OCI-LY3 (cell line): ENCODE results near the gene CCDC78.

Experiments used
- H2AFZ ChIP-seq: fragments of 200-600, 300-600 bp; shearing (Covaris generic); 2 replicates; pipeline ENCODE4 v1.6.0; 2014; ENCODE audit warnings: antibody characterized with exemption, low read depth, low read length
- H3K27ac ChIP-seq: fragments of 200-600, 300-600 bp; sonication (generic); 2 replicates; pipeline ENCODE4 v1.5.1; 2014; ENCODE audit warnings: mild to moderate bottlenecking, low read length, moderate library complexity, mixed read lengths
- H3K27me3 ChIP-seq: fragments of 200-600, 300-600 bp; sonication (generic); 2 replicates; pipeline ENCODE4 v1.6.1; 2014; ENCODE audit warnings: low read depth, low read length, mixed read lengths
- H3K36me3 ChIP-seq: fragments of 200-600, 300-600 bp; sonication (generic); replicated peaks from 2 replicates; pipeline ENCODE3; 2014; ENCODE audit warnings: low read depth, low read length, mixed read lengths
- H3K4me1 ChIP-seq: fragments of 300-600, 200-600 bp; sonication (generic); 2 replicates; pipeline ENCODE4 v1.6.1; 2014; ENCODE audit warnings: low read length, mixed read lengths
- H3K4me2 ChIP-seq: fragments of 200-600, 300-600 bp; sonication (generic); 2 replicates; pipeline ENCODE4 v1.6.1; 2014; ENCODE audit warnings: low read length, mixed read lengths
- H3K4me3 ChIP-seq: fragments of 300-600, 200-600 bp; sonication (generic); 2 replicates; pipeline ENCODE4 v1.5.1; 2014; ENCODE audit warnings: antibody characterized with exemption, mild to moderate bottlenecking, low read length, moderate library complexity
- H3K79me2 ChIP-seq: fragments of 300-600, 200-600 bp; shearing (Covaris generic); 2 replicates; pipeline ENCODE4 v1.6.1; 2014; ENCODE audit warnings: mild to moderate bottlenecking, low read length, mixed read lengths
- H3K9ac ChIP-seq: fragments of 300-600, 200-600 bp; shearing (Covaris generic); 2 replicates; pipeline ENCODE4 v1.6.0; 2014; ENCODE audit warnings: mild to moderate bottlenecking, low read length, moderate library complexity
- H3K9me3 ChIP-seq: fragments of 200-600, 300-600 bp; shearing (Covaris generic); 2 replicates; pipeline ENCODE4 v1.6.1; 2014; ENCODE audit warnings: low read length, mixed read lengths; ENCODE audit not compliant: insufficient read depth
- H4K20me1 ChIP-seq: fragments of 200-600, 300-600 bp; sonication (generic); 2 replicates; pipeline ENCODE4 v1.6.1; 2016; ENCODE audit warnings: low read length, mixed read lengths; ENCODE audit not compliant: insufficient read depth
- EZH2phosphoT487 ChIP-seq: fragments of 200-600 bp; shearing (Covaris generic); IDR thresholded peaks from 2 replicates; pipeline ENCODE4 v1.6.1; 2018; ENCODE audit warnings: antibody characterized with exemption, mixed run types, low read depth
- TF ChIP-seq, protein P1 (sequence below): fragments of 200-600, 300-600 bp; sonication (generic); IDR thresholded peaks from 2 replicates; pipeline ENCODE4 v1.5.1; 2014; ENCODE audit warnings: antibody characterized with exemption, low read length, low read depth

The CCDC78 gene

DNA sequence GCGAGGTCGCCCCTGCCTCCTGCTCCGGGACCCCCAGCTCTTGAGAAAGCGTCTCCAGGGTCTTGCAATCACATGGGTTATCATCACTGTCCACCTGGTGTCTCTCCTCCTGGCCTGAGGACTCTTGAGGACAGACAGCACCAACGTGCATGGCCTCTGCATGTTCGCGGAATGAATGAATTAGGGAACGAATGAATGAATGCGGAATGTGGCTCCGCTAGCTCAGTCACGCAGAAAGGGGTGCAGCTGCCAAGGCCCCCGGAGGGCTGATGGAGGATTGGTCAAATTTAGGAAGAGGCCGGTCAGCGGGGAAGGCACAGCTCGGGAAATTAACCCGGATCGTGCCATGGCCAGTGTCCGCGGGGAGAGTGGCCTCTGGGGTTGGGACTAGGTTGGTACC is 23.9 kb downstream of the CCDC78 start:
- TF ChIP-seq, protein P1, sequence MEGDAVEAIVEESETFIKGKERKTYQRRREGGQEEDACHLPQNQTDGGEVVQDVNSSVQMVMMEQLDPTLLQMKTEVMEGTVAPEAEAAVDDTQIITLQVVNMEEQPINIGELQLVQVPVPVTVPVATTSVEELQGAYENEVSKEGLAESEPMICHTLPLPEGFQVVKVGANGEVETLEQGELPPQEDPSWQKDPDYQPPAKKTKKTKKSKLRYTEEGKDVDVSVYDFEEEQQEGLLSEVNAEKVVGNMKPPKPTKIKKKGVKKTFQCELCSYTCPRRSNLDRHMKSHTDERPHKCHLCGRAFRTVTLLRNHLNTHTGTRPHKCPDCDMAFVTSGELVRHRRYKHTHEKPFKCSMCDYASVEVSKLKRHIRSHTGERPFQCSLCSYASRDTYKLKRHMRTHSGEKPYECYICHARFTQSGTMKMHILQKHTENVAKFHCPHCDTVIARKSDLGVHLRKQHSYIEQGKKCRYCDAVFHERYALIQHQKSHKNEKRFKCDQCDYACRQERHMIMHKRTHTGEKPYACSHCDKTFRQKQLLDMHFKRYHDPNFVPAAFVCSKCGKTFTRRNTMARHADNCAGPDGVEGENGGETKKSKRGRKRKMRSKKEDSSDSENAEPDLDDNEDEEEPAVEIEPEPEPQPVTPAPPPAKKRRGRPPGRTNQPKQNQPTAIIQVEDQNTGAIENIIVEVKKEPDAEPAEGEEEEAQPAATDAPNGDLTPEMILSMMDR = no peak
- TF ChIP-seq EZH2phosphoT487 = no peak
- Histone ChIP-seq H3K4me1 (no peaks in the 10 kb centered on the region), H3K79me2 (no peaks in the 10 kb centered on the region), H2AFZ (no peak overlapping the region), H3K4me3 (no peak overlapping the region), H3K4me2 (no peak overlapping the region), H3K27me3 (no peaks in the 10 kb centered on the region), H3K36me3 (no peaks in the 10 kb centered on the region), H3K9me3 (no peaks in the 10 kb centered on the region), H3K9ac (no peak overlapping the region), H4K20me1 (no peaks in the 10 kb centered on the region), H3K27ac (no peak overlapping the region)

DNA sequence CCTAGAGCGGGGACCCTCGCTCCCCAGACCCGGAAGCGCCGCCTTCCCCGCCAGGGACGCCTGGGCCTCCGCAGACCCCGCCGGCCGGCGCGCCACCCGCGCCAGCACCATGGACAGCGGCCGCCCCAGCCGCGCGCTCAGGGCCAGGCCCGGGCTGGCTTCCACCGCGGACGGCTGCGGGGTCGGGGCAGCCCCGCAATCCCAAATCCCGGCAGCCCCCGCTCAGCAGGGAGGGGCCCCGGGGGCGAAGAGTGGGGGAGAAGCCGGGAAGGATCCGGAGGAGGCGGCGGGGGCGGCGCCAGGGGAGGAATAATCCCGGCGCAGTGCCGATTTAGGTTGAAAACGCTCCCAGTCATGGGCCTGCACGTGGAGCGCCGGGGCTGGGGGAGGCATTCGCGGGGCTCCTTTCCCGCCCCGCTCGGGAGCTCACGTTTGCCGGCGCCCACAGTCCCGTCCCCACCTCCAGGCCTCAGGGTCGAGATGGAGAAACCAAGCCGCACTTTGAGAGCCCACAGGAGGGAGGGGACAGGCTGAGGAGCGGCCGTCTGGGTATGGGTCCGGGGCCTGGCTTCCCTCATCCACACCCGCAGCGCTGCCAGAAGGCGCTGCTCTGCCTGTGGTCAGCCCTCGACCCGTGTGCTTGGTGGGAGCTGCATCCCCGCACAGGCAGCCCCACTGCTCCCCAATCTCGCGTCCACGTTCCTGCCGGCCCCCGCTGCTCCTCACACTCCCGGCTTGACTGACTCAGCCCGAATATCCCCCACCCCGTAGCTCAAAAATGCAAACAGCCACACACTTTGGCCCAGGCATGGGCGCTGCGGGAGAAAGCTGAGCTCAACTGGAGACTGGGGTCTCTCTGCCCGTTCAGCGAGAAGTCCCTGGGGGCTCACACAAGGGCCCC is 25.3 kb downstream of the CCDC78 start:
- no peak overlapping the region for H3K9ac ChIP-seq
- no peak overlapping the region for H3K4me2 ChIP-seq

DNA sequence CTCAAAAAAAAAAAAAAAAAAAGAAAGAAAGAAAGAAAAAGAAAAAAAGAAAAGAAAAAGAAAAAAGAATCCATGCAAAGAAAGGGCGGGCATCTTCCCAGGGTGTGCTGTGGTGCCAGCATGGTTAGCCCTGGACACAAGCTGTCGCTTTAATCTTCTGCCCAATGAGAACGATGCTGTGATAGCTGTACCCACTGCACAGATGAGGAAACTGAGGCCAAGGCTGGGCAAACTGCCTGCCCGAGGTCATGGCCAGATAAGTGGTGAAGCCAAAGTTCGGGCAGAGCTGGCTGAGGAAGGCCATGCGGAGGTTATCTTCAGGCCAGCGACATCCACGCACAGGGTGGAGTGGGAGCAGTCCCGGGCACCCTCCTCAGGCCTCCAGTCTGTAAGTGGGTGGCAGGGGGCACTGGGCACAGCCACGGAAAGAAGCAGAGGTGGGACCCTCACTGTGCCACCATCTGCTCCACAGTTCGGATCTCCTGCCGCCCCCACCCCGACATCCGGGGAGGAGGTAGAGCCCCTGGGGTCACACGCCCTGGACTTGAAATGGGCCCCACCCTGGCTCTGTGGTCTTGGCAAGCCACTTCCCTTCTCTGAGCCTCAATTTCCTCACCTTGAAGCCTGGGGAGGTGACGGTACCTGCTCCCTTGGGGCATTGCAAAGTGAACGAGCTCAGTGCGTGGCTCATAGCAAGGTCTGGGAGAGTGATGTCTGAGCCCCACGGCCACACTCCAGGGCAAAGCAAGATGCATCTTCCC is 27.2 kb downstream of the CCDC78 start:
- Histone ChIP-seq H3K4me3 (no peak overlapping the region), H3K36me3 (no peaks in the 10 kb centered on the region), H3K27ac (no peak overlapping the region), H3K9me3 (no peaks in the 10 kb centered on the region), H3K79me2 (no peaks in the 10 kb centered on the region), H2AFZ (no peak overlapping the region), H3K27me3 (no peaks in the 10 kb centered on the region), H3K4me1 (no peaks in the 10 kb centered on the region), H4K20me1 (no peaks in the 10 kb centered on the region), H3K4me2 (no peak overlapping the region), H3K9ac (no peak overlapping the region)
- no peak for TF ChIP-seq EZH2phosphoT487
- TF ChIP-seq, protein P1 = no peak

More for the DNA sequence above, 25.3 kb downstream of the CCDC78 start:
- H3K27me3 ChIP-seq = no peaks in the 10 kb centered on the region
- no peaks in the 10 kb centered on the region for H3K9me3 ChIP-seq
- H4K20me1 ChIP-seq = no peaks in the 10 kb centered on the region
- no peaks in the 10 kb centered on the region for H3K4me1 ChIP-seq
- H3K27ac ChIP-seq = no peak overlapping the region
- H3K79me2 ChIP-seq = no peaks in the 10 kb centered on the region
- TF ChIP-seq EZH2phosphoT487 = no peak
- TF ChIP-seq, protein P1 = no peak
- H3K4me3 ChIP-seq = no peak overlapping the region
- H2AFZ ChIP-seq = no peak overlapping the region
- no peaks in the 10 kb centered on the region for H3K36me3 ChIP-seq
